GM19328 (cell line): ENCODE results near the gene HEXIM1.
"Not testable (repeated sequence)": the region's sequence is repeated elsewhere in the genome, so short reads cannot be mapped to it uniquely, and the experiment has no call there.

Experiments
- ATAC-seq: cut with Tn5 transposase; IDR thresholded peaks from one replicate; pipeline ENCODE4 v1.9.1; 2021; ENCODE audit warnings: mild to moderate bottlenecking, moderate library complexity; ENCODE audit not compliant: unreplicated experiment

The HEXIM1 gene

GRCh38 chr17:45113424-45113754, 34.9 kb upstream of the HEXIM1 start:
- ATAC-seq, result no peak

- ATAC-seq, result no peak
Measured at GRCh38 chr17:45114117-45114932, 34.0 kb upstream of the HEXIM1 start.

- no peak for ATAC-seq
Measured at GRCh38 chr17:45115015-45115625, 33.2 kb upstream of the HEXIM1 start.

GRCh38 chr17:45115871-45116270, 32.4 kb upstream of the HEXIM1 start:
- ATAC-seq, result no peak

GRCh38 chr17:45116434-45117016, 31.8 kb upstream of the HEXIM1 start:
- ATAC-seq, result no peak

- no peak for ATAC-seq
Measured at GRCh38 chr17:45117334-45117733, 30.9 kb upstream of the HEXIM1 start.

- no peak for ATAC-seq
Measured at GRCh38 chr17:45117848-45118646, 30.2 kb upstream of the HEXIM1 start.

- ATAC-seq, result no peak
Measured at GRCh38 chr17:45118691-45119090, 29.6 kb upstream of the HEXIM1 start.

GRCh38 chr17:45119964-45120363, 28.3 kb upstream of the HEXIM1 start:
- no peak for ATAC-seq

GRCh38 chr17:45120558-45120957, 27.7 kb upstream of the HEXIM1 start:
- ATAC-seq, result no peak

- no peak for ATAC-seq
Measured at GRCh38 chr17:45121055-45121454, 27.2 kb upstream of the HEXIM1 start.

GRCh38 chr17:45123076-45123770, 25.1 kb upstream of the HEXIM1 start:
- no peak for ATAC-seq

- ATAC-seq, result no peak
Measured at GRCh38 chr17:45123930-45124796, 24.1 kb upstream of the HEXIM1 start.

GRCh38 chr17:45124797-45125122, 23.5 kb upstream of the HEXIM1 start:
- ATAC-seq, result not testable (repeated sequence)

GRCh38 chr17:45125509-45125908, 22.8 kb upstream of the HEXIM1 start:
- ATAC-seq, result no peak

GRCh38 chr17:45127207-45127547, 21.1 kb upstream of the HEXIM1 start:
- no peak for ATAC-seq

- ATAC-seq, result no peak
Measured at GRCh38 chr17:45127548-45128300, 20.6 kb upstream of the HEXIM1 start.

- ATAC-seq, result no peak
Measured at GRCh38 chr17:45128331-45128730, 19.9 kb upstream of the HEXIM1 start.

GRCh38 chr17:45128989-45129388, 19.3 kb upstream of the HEXIM1 start:
- ATAC-seq, result no peak
